Measurements from ENCODE around the gene MS4A3.
A peak's percentile ranks its signal among the peaks of the same experiment; 100 is the strongest.
"Not testable (repeated sequence)": the region's sequence is repeated elsewhere in the genome, so short reads cannot be mapped to it uniquely, and the experiment has no call there.

The MS4A3 gene

DNA sequence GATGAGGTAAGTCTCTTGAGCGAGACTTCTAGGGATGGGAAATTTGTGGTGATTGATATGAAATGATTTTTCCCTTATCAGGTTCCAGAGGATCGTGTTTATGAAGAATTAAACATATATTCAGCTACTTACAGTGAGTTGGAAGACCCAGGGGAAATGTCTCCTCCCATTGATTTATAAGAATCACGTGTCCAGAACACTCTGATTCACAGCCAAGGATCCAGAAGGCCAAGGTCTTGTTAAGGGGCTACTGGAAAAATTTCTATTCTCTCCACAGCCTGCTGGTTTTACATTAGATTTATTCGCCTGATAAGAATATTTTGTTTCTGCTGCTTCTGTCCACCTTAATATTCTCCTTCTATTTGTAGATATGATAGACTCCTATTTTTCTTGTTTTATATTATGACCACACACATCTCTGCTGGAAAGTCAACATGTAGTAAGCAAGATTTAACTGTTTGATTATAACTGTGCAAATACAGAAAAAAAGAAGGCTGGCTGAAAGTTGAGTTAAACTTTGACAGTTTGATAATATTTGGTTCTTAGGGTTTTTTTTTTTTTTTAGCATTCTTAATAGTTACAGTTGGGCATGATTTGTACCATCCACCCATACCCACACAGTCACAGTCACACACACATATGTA, 39.1 kb downstream of the MS4A3 start:
- no peak for DNase-seq

DNA sequence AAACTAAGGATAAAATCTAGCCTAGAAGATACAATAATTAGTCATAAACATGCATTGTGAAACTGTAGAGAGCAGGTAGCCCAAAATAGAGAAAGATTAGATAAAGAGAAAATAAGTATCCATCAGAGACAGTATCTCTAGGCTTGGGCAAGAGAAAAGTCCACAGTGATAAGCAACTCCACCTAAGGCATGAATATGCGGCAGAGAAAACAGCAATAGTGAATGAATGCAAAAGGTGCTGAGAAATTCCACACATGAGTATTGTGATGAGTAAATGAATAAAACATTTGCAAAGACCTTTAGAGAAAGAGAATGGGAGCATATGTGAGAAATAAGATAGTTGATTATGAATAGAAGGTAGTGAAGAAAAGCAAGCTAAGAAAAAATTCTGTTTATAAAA, 40.7 kb downstream of the MS4A3 start:
- DNase-seq = no peak

DNA sequence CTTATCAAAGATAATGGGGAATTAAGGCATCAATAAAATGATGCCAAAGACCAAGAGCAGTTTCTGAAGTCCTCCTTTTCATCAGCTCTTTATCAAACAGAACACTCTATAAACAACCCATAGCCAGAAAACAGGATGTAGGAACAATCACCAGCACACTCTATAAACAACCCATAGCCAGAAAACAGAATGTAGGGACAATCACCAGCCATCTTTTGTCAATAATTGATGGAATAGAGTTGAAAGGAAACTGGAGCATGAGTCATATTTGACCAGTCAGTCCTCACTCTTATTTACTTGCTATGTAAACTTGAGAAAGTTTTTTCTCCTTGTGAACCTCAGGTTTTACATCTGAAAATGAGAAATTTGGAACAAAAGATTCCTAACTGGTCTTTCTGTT, 42.0 kb downstream of the MS4A3 start:
- DNase-seq = no peak

DNA sequence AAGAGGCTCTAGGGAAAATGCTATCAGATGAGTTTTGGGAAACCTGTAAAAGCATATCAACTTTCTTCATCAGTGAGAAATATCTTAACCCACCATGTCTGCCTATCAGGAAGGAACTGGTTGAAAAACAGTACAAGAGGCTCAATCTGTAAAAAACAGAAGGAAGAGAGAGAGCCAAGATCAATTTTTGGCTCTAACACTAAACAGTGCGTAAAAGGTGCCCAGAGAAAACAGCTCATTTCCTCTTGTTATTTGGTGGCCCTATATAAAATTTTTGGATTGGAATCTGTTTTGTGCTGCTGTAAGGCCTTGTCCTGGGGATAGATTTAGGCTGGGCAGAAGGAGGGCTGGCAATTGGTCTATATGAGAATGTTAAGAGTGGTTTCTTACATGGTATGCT, 44.1 kb downstream of the MS4A3 start:
- DNase-seq = no peak

DNA sequence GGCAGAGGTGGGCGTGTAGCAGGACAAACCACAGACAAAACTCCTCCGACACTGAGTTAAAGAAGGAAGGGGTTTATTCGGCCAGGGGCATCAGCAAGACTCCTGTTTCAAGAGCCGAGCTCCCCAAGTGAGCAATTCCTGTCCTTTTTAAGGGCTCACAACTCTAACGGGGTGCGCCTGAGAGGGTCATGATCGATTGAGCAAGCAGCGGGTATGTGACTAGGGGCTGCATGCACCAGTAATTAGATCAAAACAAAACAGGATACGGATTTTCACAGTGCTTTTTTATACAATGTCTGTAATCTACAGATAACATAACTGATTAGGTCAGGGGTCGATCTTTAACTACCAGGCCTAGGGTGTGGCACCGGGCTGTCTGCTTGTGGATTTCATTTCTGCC, 44.9 kb downstream of the MS4A3 start:
- not testable (repeated sequence) for DNase-seq

DNA sequence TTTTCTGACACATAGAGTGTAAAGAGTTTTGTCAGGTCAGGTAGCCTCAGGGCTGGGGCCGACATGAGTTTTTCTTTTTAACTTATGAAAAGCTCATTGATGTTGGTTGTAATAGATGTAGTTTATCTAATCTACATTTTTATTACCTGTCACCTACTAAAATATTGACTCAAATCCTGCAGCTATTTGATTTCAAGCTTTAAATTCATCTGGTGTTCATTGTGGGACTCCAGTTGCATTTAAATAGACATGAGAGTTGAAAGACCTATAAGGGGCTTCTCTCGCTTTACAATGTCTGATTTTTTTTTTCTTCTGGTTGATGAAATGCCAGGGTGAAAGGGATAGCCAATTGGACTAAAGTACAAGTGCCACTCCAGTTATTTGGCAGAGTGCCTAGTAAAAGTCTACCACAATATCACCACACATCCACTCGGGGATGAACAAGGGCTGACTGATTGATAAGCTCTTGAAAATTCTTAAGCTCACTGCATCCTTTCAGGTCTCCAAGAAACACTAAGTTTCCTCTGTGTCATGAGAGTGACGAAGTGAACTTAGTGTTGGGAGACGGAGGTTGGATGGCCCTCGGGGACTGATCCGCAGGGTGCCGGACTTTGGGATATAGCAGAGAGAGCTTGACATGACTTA, 48.1 kb downstream of the MS4A3 start:
- peak; percentile 9 for DNase-seq

GRCh38 chr11:60108631-60109030, 52.2 kb downstream of the MS4A3 start:
- DNase-seq = not testable (repeated sequence)

- DNase-seq = no peak
Measured at GRCh38 chr11:60111793-60112192, 55.3 kb downstream of the MS4A3 start.

GRCh38 chr11:60116996-60117790, 60.7 kb downstream of the MS4A3 start:
- DNase-seq = no peak

GRCh38 chr11:60118338-60118737, 61.9 kb downstream of the MS4A3 start:
- no peak for DNase-seq

GRCh38 chr11:60119710-60120109, 63.2 kb downstream of the MS4A3 start:
- DNase-seq = no peak

Data from NCI-H2029 treated with DMSO at 0.1 percent for 48 hours (cell line).